ENCODE measurements around the gene RHOF.
A peak's percentile ranks its signal among the peaks of the same experiment; 100 is the strongest.
"Not testable (repeated sequence)": the region's sequence is repeated elsewhere in the genome, so short reads cannot be mapped to it uniquely, and the experiment has no call there.

RHOF gene

GRCh38 chr12:121791671-121792551, 1.6 kb downstream of the RHOF start:
- DNase-seq, result no peak

GRCh38 chr12:121790785-121791184, 2.7 kb downstream of the RHOF start:
- not testable (repeated sequence) for DNase-seq

DNA sequence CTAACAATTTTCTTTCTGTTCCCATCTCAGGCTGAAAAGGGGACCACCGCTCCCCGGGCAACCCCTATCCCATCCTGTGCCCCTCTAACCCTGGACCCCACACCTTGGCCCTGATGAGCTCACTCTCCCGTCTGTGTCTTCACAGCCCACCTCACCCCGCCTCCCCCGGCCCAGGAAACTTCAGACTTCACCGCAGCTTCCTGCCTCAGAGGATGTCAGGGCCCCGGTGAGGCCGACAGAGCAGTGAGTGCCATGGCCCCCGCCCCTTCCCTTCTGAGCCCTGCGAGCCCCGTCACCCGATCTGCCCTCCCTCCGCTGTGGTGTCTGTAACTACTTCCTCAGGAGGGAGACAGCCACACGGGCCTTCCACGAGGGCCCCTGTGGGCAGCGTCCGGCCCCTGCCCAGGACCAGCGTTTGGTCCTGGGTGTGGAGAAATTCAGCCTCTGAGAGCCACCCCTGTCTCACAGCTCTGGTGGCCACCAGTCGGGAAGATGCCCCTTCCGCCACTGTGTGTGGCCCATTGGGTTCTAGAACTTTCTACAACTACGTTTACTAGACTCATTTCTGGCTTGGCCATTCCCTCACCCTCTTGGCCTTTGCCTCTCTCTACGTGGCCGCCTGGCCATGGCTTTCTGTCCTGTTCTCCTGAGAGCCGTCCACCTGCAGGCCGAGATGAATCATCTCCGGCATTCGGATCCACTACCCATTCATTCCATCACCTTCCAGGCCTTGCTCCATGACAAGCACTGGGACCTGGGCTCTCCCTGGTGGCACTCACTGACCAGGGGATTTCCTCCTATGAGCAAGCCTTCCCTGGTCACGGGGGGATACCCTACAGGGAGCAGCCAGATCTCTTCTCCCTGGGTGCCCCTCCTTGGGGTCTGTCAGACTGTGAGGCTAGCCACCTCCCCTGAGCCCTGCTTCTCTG, 3.4 kb downstream of the RHOF start:
- DNase-seq, result no peak

DNA sequence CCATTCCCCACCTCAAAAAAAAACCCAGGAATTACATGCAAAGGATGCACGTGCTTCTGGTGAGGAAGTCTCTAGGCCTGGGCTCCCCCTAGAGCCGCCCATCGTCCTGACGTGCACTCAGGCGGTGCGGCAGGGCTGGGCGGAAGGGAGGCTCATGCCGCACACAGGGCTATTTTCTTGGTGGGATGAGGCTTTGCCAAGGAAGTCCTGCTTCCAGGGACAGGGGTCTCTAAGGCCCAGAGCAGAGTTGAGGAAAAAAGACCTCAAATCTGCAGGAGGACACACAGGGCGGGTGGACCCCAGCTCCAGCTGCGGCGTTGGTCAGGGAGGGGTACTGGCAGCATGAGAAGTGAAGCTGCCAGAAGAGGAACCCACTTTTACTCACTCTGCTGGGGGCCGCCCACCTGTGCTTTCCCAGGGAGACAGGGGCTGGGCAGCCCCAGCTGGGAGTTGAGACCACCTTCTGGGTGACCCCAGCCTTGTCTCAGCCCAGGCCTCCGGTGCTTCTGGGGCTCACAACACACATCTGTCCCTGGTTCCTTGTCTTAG, 4.2 kb downstream of the RHOF start:
- no peak for DNase-seq

DNA sequence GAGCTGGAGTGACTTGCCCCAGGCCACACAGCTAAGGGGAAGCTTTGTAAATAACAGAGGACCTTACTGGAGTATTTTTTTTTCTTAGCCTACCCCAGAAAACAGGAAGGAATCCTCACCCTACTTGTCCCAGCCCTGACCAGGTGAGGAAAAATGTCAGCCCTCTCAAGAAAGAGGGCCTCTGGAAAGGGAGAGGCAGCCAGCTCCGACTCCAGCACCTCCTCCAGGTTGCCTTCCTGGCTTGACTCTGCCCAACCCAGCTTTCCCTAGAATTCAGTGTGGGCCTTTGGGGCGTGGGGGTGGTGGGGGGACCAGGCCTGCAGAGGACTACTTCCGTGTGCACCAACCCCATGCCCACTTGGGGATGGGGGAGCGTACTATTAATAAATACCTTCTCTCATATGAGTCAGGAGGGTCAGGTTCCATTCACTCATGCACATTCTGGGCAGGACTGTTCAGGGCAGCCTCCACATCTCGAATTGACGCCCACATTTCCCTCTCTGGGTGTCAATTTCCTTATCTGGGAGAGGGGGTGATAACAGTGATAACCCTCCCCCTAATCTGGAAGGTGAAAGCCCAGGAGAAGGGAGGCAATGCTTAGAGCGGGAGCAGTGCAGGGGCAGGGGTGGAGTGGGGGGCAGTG, 5.2 kb downstream of the RHOF start:
- no peak for DNase-seq

DNA sequence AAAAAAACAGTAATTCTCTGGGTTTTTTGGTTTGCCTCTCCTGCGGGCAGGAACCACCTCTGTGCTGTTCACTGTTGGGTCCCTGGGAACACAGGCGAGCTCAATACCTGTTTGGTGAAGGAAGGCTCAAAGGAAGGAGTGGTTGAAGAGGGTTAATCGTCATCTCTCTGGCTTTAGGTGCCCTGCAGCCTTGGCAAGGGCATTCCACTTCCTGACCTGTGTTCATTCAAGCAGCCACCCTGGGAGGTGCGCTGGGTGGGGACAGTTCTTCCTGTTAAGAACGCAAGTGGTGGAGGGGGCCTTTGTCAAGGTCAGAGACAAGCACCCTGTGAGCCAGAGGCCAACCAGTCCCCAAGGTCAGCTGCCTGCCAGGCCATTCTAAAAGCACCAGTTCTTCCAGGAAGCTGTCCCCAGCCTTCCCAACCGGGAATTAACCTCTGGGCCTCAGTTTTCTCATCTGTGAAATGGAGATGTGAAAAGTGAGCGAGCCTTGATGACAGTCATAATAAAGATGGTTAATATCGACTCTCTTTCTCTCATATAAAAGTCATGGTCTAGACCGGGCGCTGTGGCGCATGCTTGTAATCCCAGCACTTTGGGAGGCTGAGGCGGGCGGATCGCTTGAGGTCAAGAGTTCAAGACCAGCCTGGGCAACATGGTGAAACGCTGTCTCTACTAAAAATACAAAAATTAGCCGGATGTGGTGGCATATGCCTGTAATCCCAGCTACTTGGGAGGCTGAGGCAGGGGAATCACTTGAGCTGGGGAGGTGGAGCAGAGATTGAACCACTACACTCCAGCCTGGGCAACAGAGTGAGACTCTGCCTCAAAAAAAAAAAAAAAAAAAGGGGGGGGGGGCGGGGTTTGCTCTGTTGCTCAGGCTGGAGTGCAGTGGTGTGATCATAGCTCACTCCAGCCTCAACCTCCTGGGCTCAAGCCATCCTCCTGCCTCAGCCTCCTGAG, 6.1 kb downstream of the RHOF start:
- no peak for DNase-seq

DNA sequence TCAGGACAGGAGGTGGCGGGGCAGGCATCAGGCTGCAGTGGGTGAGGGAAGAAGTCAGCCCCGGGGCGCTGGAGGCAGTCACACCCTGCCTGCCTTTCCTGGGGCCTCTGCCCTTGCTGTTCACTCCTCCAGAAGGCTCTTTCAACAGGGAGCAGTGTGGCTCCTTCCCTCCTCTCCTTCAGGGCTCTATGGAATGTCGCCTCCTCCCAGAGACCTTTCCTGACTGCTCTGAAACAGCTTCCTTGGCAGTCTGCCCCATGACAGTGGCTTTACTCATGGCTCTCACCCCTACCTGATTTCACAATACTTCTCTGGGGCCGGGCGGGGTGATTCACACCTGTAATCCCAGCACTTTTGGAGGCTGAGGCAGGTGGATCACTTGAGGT, 7.1 kb downstream of the RHOF start:
- peak; percentile 79 for DNase-seq

DNA sequence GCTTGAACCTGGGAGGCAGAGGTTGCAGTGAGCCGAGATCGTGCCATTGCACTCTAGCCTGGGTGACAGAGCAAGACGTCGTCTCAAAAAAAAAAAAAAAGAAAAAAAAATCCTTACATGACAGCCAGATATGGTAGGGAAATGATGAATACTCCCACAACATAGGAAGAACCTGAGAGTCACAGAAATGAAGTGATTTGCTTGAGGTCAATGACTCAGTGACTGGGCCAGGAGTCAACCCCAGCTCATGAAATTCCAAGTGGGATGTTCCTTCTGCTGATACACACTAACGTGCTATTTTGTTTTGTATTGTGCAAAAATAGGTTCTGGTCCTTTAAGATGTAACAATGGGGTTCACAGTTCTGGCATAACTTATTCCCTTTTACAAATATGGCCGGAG, 9.0 kb downstream of the RHOF start:
- DNase-seq, result no peak

DNA sequence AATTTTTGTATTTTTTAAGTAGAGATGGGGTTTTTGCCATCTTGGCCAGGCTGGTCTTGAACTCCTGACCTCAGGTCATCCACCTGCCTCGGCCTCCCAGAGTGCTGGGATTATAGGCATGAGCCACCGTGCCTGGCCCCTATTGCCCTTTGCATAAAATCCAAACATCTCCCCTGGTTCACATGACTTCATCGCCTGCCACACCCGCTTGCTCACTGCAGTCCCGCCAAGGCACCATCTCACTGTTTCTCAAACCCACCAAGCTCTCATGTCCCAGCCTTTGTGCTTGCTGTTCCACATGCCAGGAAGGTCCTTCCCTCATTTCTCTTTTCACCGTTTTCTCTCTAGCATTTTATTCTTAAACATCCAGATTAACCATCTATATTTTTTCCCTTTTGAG, 9.7 kb downstream of the RHOF start:
- no peak for DNase-seq

- no peak for DNase-seq
These were observed 11.2 kb downstream of the RHOF start for GRCh38 chr12:121781998-121782979.

DNA sequence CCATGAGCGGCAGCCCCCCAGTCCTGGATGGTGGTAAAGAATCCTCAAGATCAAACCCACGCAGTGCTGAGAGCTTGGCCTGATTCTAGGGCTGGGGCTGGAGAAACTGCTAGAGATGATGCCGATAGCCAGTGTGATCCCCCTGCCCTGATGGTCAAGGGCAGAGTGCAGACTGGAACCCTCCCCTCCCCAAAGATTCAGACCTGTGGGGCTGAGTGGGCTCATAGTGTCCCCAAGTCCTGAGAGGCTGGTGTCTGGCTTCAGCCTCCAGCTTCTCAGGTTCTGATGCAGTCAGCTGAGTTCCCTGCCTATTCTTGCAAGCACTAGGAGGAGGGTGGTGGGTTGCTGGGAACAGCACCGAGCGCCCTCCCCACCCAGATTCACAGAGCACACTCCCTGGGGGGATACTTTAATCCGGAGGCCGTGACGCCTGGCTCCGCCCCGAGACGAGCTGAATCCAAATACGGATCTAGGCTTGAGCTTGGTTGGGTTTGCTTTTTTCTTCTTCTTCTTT, 11.9 kb downstream of the RHOF start:
- no peak for DNase-seq

GRCh38 chr12:121780429-121780828, 13.1 kb downstream of the RHOF start:
- DNase-seq, result no peak

- no peak for DNase-seq
These were observed 14.0 kb downstream of the RHOF start for GRCh38 chr12:121779422-121779895.

- DNase-seq, result no peak
These were observed 14.7 kb downstream of the RHOF start for GRCh38 chr12:121778567-121779421.

DNA sequence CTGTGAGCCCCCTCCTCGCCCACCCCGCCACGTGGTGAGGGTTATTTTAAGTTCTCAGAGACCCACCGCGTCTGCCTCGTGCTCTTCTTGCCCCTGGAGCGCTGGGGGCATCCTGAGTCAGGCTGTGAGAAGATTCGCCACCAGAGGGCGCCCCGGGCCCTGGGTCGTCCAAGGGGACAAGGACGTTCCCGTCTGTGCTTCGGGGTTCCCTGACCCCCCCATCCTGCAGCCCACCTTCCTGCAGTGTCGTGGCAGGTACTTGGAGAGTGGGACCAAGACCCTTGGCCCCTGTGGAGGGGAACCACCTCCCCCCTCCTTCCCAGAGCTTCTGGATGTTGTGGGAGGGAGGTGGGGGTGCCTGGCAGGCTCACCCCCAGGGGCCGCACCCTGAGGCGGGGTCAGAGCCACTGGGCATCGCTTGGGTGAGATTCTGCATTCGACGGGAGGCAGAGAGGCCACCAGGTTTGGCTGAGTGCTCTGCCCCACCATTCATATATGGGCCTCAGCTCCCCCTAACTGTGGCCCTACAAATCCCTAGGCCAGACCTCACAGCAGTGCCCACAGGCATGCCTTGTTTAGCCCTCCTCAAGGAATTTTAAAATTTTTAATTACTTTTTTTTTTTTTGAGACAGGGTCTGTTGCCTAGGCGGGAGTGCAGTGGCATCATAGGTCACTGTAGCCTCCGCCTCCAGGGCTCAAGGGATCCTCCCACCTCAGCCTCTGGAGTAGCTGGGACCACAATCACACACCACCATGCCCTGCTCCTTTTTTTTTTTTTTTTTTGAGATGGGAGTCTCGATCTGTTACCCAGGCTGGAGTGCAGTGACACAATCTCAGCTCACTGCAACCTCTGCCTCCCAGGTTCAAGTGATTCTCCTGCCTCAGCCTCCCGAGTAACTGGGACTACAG, 17.0 kb downstream of the RHOF start:
- no peak for DNase-seq

DNA sequence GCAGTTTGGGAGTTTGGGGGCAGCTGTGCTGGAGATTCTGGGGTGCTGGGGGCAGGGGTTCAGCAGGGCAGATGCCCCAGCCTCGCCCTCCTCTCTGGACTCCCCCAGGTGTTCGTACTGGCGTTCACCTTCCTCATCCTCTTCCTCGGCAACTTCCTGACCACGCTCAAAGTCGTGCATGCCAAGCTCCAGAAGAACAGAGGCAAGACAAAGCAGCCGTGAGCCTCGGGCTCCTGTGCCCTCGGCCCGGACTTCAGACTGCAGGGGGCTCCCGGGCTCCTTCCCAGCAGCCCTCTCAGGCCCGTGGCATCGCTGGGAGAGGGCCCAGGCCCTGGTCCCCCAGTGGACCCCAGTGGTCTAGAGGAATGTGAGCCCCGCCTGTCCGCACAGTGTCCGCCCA, 18.0 kb downstream of the RHOF start:
- no peak for DNase-seq

DNA sequence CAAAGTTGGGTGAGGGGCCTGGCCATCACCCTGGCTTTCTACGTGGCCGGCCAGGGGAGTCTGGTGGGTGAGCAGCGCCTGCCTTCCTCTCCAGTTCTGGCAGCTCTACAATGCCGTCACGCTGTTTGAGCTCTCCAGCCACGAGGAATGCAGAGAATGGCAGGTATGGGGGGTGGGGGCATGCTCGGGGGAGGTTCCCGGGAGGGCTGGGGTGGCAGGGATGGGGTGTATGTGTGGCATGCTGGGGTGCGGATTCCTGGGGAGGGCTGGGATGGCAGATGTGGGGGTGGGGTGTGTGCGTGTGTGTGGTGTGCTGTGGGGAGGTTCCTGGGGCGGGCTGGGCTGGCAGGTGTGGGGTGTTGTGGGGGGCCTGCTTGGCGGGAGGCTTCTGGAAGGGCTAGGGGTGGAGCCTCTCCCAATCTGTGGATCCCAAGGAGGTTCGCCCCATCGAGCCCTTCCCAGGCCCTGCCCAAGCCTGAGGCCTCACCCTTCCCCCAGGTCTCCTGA, 18.5 kb downstream of the RHOF start:
- no peak for DNase-seq
